Vagina (tissue), 2 donors: Measurements from ENCODE around the gene ZP2.

Experiments used
- POLR2A ChIP-seq, 2 donors: fragments of 450-650 bp; IDR thresholded peaks; one replicate each; pipeline ENCODE4 v1.6.1; 2017; ENCODE audit warnings: antibody characterized with exemption in 2 of 2, mild to moderate bottlenecking in 2 of 2, moderate library complexity in 2 of 2
- TF ChIP-seq, protein P1 (sequence below), 3 experiments: fragments of 450-650 bp in 2 of 3; fragments of 200-600 bp in 1 of 3; sonication (generic) in 1 of 3; IDR thresholded peaks; one replicate each; pipeline ENCODE4 v1.5.1; 2017 to 2019; ENCODE audit warnings: antibody characterized with exemption in 3 of 3, mild to moderate bottlenecking in 2 of 3, moderate library complexity in 2 of 3

DNA sequence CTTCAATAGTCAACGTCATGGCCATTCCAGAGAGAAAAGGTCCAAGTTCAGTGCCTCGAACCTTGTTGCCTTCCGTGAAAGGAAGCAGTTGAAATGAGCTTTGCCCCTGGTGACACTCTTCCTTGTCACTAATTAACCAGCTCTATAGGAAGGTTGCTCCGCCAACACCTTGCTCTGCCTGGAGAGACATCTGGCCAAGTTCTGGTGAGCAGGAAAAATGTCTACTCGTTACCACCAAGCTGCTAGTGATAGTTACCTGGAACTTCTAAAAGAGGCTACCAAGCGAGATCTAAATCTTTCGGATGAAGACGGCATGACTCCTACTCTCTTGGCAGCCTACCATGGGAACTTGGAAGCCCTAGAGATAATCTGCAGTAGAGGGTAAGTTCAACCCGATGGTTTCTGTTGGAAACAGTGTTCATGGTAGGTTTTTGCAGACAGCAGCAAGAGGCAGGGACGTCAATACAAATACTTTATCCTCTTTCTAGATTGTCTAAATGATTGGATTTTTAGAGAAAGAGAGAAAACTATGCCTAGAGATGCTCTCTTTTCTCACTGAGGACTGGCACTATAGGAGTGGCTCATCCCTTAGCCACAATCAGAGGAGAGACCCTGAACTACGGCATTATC lies 22.3 kb upstream of the ZP2 start, which contains the start of gene ANKS4B:
- no peak for TF ChIP-seq POLR2A (IDR thresholded peaks at IDR 0.05)
- TF ChIP-seq, protein P1, sequence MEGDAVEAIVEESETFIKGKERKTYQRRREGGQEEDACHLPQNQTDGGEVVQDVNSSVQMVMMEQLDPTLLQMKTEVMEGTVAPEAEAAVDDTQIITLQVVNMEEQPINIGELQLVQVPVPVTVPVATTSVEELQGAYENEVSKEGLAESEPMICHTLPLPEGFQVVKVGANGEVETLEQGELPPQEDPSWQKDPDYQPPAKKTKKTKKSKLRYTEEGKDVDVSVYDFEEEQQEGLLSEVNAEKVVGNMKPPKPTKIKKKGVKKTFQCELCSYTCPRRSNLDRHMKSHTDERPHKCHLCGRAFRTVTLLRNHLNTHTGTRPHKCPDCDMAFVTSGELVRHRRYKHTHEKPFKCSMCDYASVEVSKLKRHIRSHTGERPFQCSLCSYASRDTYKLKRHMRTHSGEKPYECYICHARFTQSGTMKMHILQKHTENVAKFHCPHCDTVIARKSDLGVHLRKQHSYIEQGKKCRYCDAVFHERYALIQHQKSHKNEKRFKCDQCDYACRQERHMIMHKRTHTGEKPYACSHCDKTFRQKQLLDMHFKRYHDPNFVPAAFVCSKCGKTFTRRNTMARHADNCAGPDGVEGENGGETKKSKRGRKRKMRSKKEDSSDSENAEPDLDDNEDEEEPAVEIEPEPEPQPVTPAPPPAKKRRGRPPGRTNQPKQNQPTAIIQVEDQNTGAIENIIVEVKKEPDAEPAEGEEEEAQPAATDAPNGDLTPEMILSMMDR (IDR thresholded peaks at IDR 0.05) = no peak
